GM12878 (cell line): ENCODE data around the gene DGKI. TPM values are rescaled to one million over a fixed set of nuclear protein-coding genes. Genes with fewer than 3 reads are reported as not detected.

Source experiments
- ATAC-seq: fragments of 200-7000 bp; cut with Tn5 transposase; 3 replicates; pipeline ENCODE4 v1.9.1; 2020; ENCODE audit warnings: mild to moderate bottlenecking, moderate library complexity
- BruUV-seq: library from RNA; stranded (reverse); fragments of 400-500 nt; replicated peaks from 2 replicates; lab custom pipeline; 2021; lab: Mats Ljungman, UMichigan
- CTCF ChIA-PET: fragments of 300-600 bp; sonication (Branson Sonifier 250); formaldehyde crosslinking; extraction: SDS; loops from one replicate; lab custom pipeline; 2021; ENCODE audit warnings: inconsistent platforms; lab: Yijun Ruan, JAX
- POLR2A ChIA-PET: fragments of 350-600 bp; formaldehyde crosslinking; extraction: SDS; loops from one replicate; lab custom pipeline; 2021; ENCODE audit warnings: inconsistent platforms; lab: Charles Lee
- RAD21 ChIA-PET: fragments of 300-600 bp; sonication (Branson Sonifier 250); formaldehyde crosslinking; loops from one replicate; lab custom pipeline; 2023; ENCODE audit warnings: antibody characterized with exemption; ENCODE audit not compliant: unreplicated experiment; lab: Charles Lee
- SMC1A ChIA-PET: fragments of 300-600 bp; sonication (Branson Sonifier 250); formaldehyde crosslinking; loops from one replicate; lab custom pipeline; 2023; ENCODE audit not compliant: unreplicated experiment, uncharacterized antibody; lab: Charles Lee
- DNase-seq: peaks from one replicate; pipeline ENCODE4 v3.0.0-alpha.2; 2011; ENCODE audit warnings: low read depth, low spot score
- FAIRE-seq: peaks from 3 replicates; lab custom pipeline; 2011; peaks lifted over from hg19 to GRCh38; lab: Jason Lieb, UNC
- H2AFZ ChIP-seq: 2 replicates; pipeline ENCODE4 v1.6.0; 2011; ENCODE audit warnings: low read depth, low read length, control low read depth; ENCODE audit not compliant: control insufficient read depth
- H3K27ac ChIP-seq: 2 replicates; pipeline ENCODE4 v1.5.1; 2011; ENCODE audit warnings: control low read depth; ENCODE audit not compliant: control insufficient read depth, insufficient read depth
- H3K27me3 ChIP-seq, 2 experiments: replicated peaks in 1 of 2; 2 replicates each; pipeline versions ENCODE4 v1.6.0 to v1.6.1; 2011; ENCODE audit warnings: low read length in 1 of 2; ENCODE audit not compliant: control insufficient read depth in 2 of 2, insufficient read depth in 2 of 2
- H3K36me3 ChIP-seq, 2 experiments: 2 replicates each; pipeline ENCODE4 v1.5.1; 2011; ENCODE audit warnings: low read length in 1 of 2; ENCODE audit not compliant: control insufficient read depth in 2 of 2, insufficient read depth in 2 of 2
- H3K4me1 ChIP-seq: 2 replicates; pipeline ENCODE4 v1.6.1; 2011; ENCODE audit warnings: mild to moderate bottlenecking, low read length, moderate library complexity, mixed read lengths; ENCODE audit not compliant: control insufficient read depth, insufficient read depth
- H3K4me2 ChIP-seq: 2 replicates; pipeline ENCODE4 v1.6.0; 2011; ENCODE audit warnings: control low read depth; ENCODE audit not compliant: control insufficient read depth, insufficient read depth
- H3K4me3 ChIP-seq: fragments of 200-600 bp; sonication (generic); 2 replicates; pipeline ENCODE4 v1.5.1; 2016
- H3K79me2 ChIP-seq: 2 replicates; pipeline ENCODE4 v1.6.0; 2011; ENCODE audit warnings: low read length; ENCODE audit not compliant: control insufficient read depth, insufficient read depth
- H3K9ac ChIP-seq: 2 replicates; pipeline ENCODE4 v1.8.0; 2011; ENCODE audit warnings: low read length, control low read depth, mixed read lengths; ENCODE audit not compliant: control insufficient read depth, insufficient read depth
- H3K9me3 ChIP-seq: replicated peaks from 3 replicates; pipeline ENCODE4 v1.5.1; 2011; ENCODE audit warnings: mild to moderate bottlenecking, low read length; ENCODE audit not compliant: control insufficient read depth, insufficient read depth
- H4K20me1 ChIP-seq: 2 replicates; pipeline ENCODE4 v1.6.0; 2011; ENCODE audit not compliant: control insufficient read depth, insufficient read depth
- EGR1 ChIP-seq, 2 experiments: IDR thresholded peaks; 1 replicate in 1 of 2; 2 replicates in 1 of 2; pipeline ENCODE4 v1.6.1; 2011 to 2012; ENCODE audit warnings: low read depth in 2 of 2, low read length in 2 of 2, borderline replicate concordance in 1 of 2, mild to moderate bottlenecking in 1 of 2, moderate library complexity in 1 of 2
- FOXM1 ChIP-seq: IDR thresholded peaks from 2 replicates; pipeline ENCODE4 v1.6.1; 2012; ENCODE audit warnings: low read depth, mild to moderate bottlenecking, inconsistent platforms, low read length, moderate library complexity
- GABPA ChIP-seq: IDR thresholded peaks from 2 replicates; pipeline ENCODE4 v1.6.1; 2014; ENCODE audit warnings: antibody characterized with exemption, low read depth, mild to moderate bottlenecking, inconsistent platforms
- NFXL1 ChIP-seq: fragments of 450-650 bp; IDR thresholded peaks from 2 replicates; pipeline ENCODE4 v1.6.1; 2017; ENCODE audit warnings: antibody characterized with exemption, mild to moderate bottlenecking, borderline replicate concordance
- SREBF1 ChIP-seq: IDR thresholded peaks from 2 replicates; pipeline ENCODE4 v1.6.1; 2012; ENCODE audit warnings: mild to moderate bottlenecking, low read length
- SUZ12 ChIP-seq: fragments of 200-600 bp; sonication (generic); IDR thresholded peaks from one replicate; pipeline ENCODE4 v1.6.1; 2018; ENCODE audit warnings: antibody characterized with exemption, mild to moderate bottlenecking; ENCODE audit not compliant: unreplicated experiment
- ZZZ3 ChIP-seq: IDR thresholded peaks from 2 replicates; pipeline ENCODE4 v1.6.1; 2011; ENCODE audit warnings: low read depth; ENCODE audit not compliant: control insufficient read depth, insufficient read length
- WGBS: methylation state at CpG from one replicate; pipeline ENCODE4 v1.1.6; 2016; ENCODE audit warnings: low lambda C conversion rate; ENCODE audit not compliant: insufficient replicate concordance, insufficient coverage; ENCODE audit errors: missing lambda C conversion rate; 5-methylcytosine and 5-hydroxymethylcytosine counted together
- in situ Hi-C: fragments of 300-500 bp; cut with MboI; formaldehyde crosslinking; loops from 9 replicates; pipeline ENCODE4 v1.14.3; 2018; ENCODE audit warnings: mixed read lengths
- intact Hi-C: fragments of 100-400 bp; cut with micrococcal nuclease; formaldehyde crosslinking; loops from one replicate; pipeline ENCODE4 v1.14.2; 2022; ENCODE audit not compliant: unreplicated experiment
- polyA plus RNA-seq, 11 experiments: library from polyadenylated mRNA; depleted of rRNA in 4 of 11; unstranded in 6 of 11; stranded (reverse) in 5 of 11; fragments of >200 nt; fragmentation: Nextera tagmentation in 4 of 11; fragmentation: Illumina TruSeq in 1 of 11; extraction: Ambion mirVana in 4 of 11; extraction: Trizol in 1 of 11; gene quantifications; 1 replicate in 1 of 11; 2 replicates in 10 of 11; pipeline versions ENCODE4 v1.2.1 to v1.2.3, GENCODE V29; 2011 to 2016; ENCODE audit warnings: inconsistent platforms in 2 of 11, missing spikeins in 2 of 11, low read depth in 1 of 11
- total RNA-seq, 4 experiments: library from RNA; depleted of rRNA in 3 of 4; stranded (reverse); fragments of >200 nt in 3 of 4; fragmentation: Illumina TruSeq in 1 of 4; extraction: Trizol in 1 of 4; gene quantifications; 2 replicates each; pipeline versions ENCODE4 v1.2.1 to v1.2.3, GENCODE V29; 2013 to 2021
- TF ChIP-seq, protein P1 (sequence below): fragments of 450-650 bp; IDR thresholded peaks from 2 replicates; pipeline ENCODE4 v1.6.1; 2016; ENCODE audit warnings: mild to moderate bottlenecking

The DGKI gene
- total and polyA plus RNA-seq, 10 of the 15 experiments (the other 5 are each of a cell fraction or from before 2014, with no cell fraction given): 10.4 to 37.1 (median 22.1) TPM

DNA sequence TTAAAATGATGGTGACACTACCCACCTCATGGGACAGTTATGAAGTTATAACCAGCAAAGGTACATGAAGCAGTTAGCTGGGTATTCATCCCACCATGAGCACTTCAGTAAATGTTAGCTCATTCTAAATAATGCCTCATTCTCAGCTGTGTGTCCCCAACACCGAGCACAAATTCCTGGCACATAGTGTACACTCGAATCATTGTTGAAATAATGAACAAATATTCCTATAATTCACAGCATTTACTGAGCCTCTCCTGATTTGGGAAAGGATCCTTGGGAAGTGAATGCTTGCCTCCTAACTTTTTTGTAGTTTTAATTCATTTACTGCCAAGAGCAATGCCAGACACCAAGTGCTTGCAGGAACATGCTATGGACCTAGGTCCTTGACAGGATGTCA, 235.2 kb downstream of the DGKI start:
- Histone ChIP-seq H3K4me2 (no peak overlapping the region), H3K27me3 (peaks cover 0 to 3% of the 10 kb centered on the region in 2 experiments; a peak in 2 of 4 replicates), H3K36me3 (no peaks in the 10 kb centered on the region), H3K9me3 (no peaks in the 10 kb centered on the region), H3K4me3 (no peak overlapping the region), H4K20me1 (no peaks in the 10 kb centered on the region), H3K9ac (no peak overlapping the region), H3K27ac (no peak overlapping the region), H2AFZ (no peak overlapping the region), H3K79me2 (no peaks in the 10 kb centered on the region), H3K4me1 (no peaks in the 10 kb centered on the region)
- TF ChIP-seq, protein P1, sequence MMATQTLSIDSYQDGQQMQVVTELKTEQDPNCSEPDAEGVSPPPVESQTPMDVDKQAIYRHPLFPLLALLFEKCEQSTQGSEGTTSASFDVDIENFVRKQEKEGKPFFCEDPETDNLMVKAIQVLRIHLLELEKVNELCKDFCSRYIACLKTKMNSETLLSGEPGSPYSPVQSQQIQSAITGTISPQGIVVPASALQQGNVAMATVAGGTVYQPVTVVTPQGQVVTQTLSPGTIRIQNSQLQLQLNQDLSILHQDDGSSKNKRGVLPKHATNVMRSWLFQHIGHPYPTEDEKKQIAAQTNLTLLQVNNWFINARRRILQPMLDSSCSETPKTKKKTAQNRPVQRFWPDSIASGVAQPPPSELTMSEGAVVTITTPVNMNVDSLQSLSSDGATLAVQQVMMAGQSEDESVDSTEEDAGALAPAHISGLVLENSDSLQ: no peak
- no peak for TF ChIP-seq EGR1 (IDR thresholded peaks at IDR 0.05; ENCODE audit: borderline replicate concordance in 1 of 2, low read depth in 2 of 2, low read length in 2 of 2)
- TF ChIP-seq GABPA: no peak
- no peak for TF ChIP-seq SUZ12
- no peak for TF ChIP-seq ZZZ3
- TF ChIP-seq NFXL1: no peak
- TF ChIP-seq FOXM1: no peak
- no peak for TF ChIP-seq SREBF1
- FAIRE-seq (no peak), ATAC-seq (no peak), DNase-seq (no peak)
- BruUV-seq: no TSS peak
- in situ Hi-C loops: loop anchor here (5.0 to 25.0 kb wide), 2 partner anchors 286 to 1126 kb away; no protein-coding TSS in a partner anchor
- POLR2A ChIA-PET: no interaction called here
- 0% methylated on average over 2 of the region's 2 CpGs for WGBS
- intact Hi-C loops: no loop called here
- SMC1A ChIA-PET: interaction anchor here (1.0 kb wide), 2 partner anchors 288 to 395 kb away, joined by 3 read pairs; no protein-coding TSS in a partner anchor
- CTCF ChIA-PET: interaction anchor here (0.8 to 1.9 kb wide), 2 partner anchors 15 to 390 kb away, joined by 3 to 7 read pairs; partner anchors contain the start of gene CREB3L2
- RAD21 ChIA-PET: no interaction called here
